Tibial artery (tissue), 4 donors: Measurements from ENCODE around the gene FCHSD2.

Experiments used
- DNase-seq, 2 donors: peaks; one replicate each; pipeline ENCODE4 v3.0.0-alpha.2; 2019
- H3K27ac ChIP-seq, 2 donors: fragments of 200-600 bp; sonication (generic) in 1 of 2; 1 replicate in 1 of 2; 2 replicates in 1 of 2; pipeline ENCODE4 v1.5.1; 2018 to 2019; ENCODE audit warnings: mild to moderate bottlenecking in 1 of 2
- H3K27me3 ChIP-seq, 2 donors: fragments of 200-600 bp; sonication (generic) in 1 of 2; one replicate each; pipeline versions ENCODE4 v1.5.1 to v1.6.0; 2016 to 2019
- H3K36me3 ChIP-seq, 3 donors: fragments of 200-600 bp; sonication (generic) in 2 of 3; one replicate each; pipeline ENCODE4 v1.5.1; 2016 to 2019; ENCODE audit warnings: mild to moderate bottlenecking in 2 of 3
- H3K4me1 ChIP-seq, 4 donors: fragments of 200-600 bp; sonication (generic) in 2 of 4; 1 replicate in 3 of 4; 2 replicates in 1 of 4; pipeline ENCODE4 v1.5.1; 2016 to 2019
- H3K4me3 ChIP-seq, 2 donors: fragments of 200-600 bp; sonication (generic) in 1 of 2; 1 replicate in 1 of 2; 2 replicates in 1 of 2; pipeline ENCODE4 v1.5.1; 2018 to 2019; ENCODE audit warnings: mild to moderate bottlenecking in 2 of 2
- H3K9me3 ChIP-seq, 3 donors: fragments of 200-600 bp; sonication (generic) in 1 of 3; one replicate each; pipeline ENCODE4 v1.5.1; 2016 to 2019
- intact Hi-C: fragments of 100-400 bp; cut with DNase I; formaldehyde crosslinking; loops from one replicate; pipeline ENCODE4 v1.15.0; 2023; ENCODE audit warnings: low total_unique reads
- TF ChIP-seq, protein P1 (sequence below), 2 experiments: fragments of 200-600 bp in 1 of 2; fragments of 450-650 bp in 1 of 2; IDR thresholded peaks; one replicate each; pipeline ENCODE4 v1.5.1; 2017 to 2019; ENCODE audit warnings: antibody characterized with exemption in 2 of 2, mild to moderate bottlenecking in 1 of 2, moderate library complexity in 1 of 2

FCHSD2 gene

GRCh38 chr11:72824811-72825505 lies 317.2 kb downstream of the FCHSD2 start:
- TF ChIP-seq, protein P1, sequence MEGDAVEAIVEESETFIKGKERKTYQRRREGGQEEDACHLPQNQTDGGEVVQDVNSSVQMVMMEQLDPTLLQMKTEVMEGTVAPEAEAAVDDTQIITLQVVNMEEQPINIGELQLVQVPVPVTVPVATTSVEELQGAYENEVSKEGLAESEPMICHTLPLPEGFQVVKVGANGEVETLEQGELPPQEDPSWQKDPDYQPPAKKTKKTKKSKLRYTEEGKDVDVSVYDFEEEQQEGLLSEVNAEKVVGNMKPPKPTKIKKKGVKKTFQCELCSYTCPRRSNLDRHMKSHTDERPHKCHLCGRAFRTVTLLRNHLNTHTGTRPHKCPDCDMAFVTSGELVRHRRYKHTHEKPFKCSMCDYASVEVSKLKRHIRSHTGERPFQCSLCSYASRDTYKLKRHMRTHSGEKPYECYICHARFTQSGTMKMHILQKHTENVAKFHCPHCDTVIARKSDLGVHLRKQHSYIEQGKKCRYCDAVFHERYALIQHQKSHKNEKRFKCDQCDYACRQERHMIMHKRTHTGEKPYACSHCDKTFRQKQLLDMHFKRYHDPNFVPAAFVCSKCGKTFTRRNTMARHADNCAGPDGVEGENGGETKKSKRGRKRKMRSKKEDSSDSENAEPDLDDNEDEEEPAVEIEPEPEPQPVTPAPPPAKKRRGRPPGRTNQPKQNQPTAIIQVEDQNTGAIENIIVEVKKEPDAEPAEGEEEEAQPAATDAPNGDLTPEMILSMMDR (IDR thresholded peaks at IDR 0.05): no peak
- DNase-seq: no peak
- Histone ChIP-seq H3K4me1 (peaks cover 0 to 22% (median 12%) of the 10 kb centered on the region in 4 donors), H3K9me3 (no peaks in the 10 kb centered on the region), H3K27me3 (no peaks in the 10 kb centered on the region), H3K4me3 (no peak overlapping the region), H3K36me3 (peaks cover 0 to 8% (median 8%) of the 10 kb centered on the region in 3 donors), H3K27ac (peak overlapping the region in 1 of 2 donors; percentile 86)
- intact Hi-C loops: no loop called here

DNA sequence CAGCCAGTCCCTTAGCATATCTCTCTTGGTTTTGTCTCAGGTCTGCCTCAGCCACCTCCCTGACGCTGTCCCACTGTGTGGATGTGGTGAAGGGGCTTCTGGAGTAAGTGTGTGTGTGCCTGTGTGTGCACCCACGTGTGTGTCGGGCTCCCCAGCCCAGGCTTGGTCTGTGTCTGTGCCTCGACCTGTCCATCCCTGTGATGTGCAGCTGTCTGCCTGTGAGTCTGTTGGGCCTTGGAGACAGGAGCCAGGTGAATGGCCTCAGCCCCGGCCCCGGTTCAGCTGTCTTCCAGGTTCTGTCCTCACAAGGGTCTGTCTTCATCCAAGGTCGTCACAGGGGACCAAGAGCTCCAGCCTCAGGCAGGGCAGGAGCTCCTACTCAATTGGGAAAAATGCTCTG lies 318.1 kb downstream of the FCHSD2 start:
- TF ChIP-seq, protein P1 (IDR thresholded peaks at IDR 0.05): no peak
- Histone ChIP-seq H3K4me1 (peaks cover 0 to 22% (median 12%) of the 10 kb centered on the region in 4 donors), H3K36me3 (peaks cover 0 to 12% (median 8%) of the 10 kb centered on the region in 3 donors), H3K9me3 (no peaks in the 10 kb centered on the region), H3K27me3 (no peaks in the 10 kb centered on the region), H3K27ac (peak overlapping the region; percentile 47 to 86), H3K4me3 (no peak overlapping the region)
- no peak for DNase-seq
- intact Hi-C loops: no loop called here

DNA sequence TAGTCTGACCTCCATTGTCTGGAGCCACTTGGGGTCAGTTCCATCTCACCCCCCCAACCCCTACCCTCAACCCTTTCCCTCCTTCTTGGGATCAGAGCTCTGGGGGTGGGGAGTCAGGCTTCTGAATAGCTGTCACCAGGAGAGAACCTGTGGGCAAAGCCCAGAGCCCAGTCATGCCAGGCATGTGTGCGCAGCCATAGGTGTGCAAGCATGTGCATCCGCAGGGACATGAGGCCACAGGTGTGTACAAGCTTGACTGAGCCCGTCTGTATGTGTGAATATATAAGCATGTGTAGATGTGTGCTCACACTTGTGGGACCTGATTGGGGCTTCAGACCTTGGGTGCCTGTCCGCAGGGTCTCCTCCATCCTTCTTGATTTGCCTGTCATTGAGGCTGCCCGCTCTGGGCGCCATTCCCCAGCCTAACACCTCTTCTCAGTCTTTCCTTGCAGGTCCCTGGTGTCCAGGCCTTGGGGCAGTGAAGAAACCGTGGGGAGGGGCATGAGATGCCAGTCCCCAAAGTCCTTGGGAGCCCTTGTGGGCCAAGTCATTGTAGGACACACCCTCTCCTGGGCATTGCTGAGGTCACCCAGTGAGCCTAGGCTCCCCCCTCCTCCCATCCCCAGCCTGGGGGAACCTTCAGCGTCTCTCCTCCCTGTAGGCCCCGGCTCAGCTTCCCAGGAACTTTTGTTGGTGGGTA lies 318.9 kb downstream of the FCHSD2 start:
- intact Hi-C loops: no loop called here
- H3K27ac ChIP-seq: peak overlapping the region; percentile 75 to 86
- peaks cover 0 to 22% (median 12%) of the 10 kb centered on the region in 4 donors for H3K4me1 ChIP-seq
- TF ChIP-seq, protein P1 (IDR thresholded peaks at IDR 0.05): no peak
- H3K9me3 ChIP-seq: no peaks in the 10 kb centered on the region
- no peaks in the 10 kb centered on the region for H3K27me3 ChIP-seq
- H3K36me3 ChIP-seq: peaks cover 0 to 14% (median 4%) of the 10 kb centered on the region in 3 donors
- no peak overlapping the region for H3K4me3 ChIP-seq
- DNase-seq: no peak

- peak; percentile 73 to 93 for DNase-seq
- no peaks in the 10 kb centered on the region for H3K27me3 ChIP-seq
- peak overlapping the region; percentile 75 to 86 for H3K27ac ChIP-seq
- intact Hi-C loops: no loop called here
- peaks cover 0 to 23% (median 4%) of the 10 kb centered on the region in 3 donors for H3K36me3 ChIP-seq
- peaks cover 0 to 22% (median 12%) of the 10 kb centered on the region in 4 donors for H3K4me1 ChIP-seq
- H3K4me3 ChIP-seq: peak overlapping the region; percentile 53 to 61
- no peaks in the 10 kb centered on the region for H3K9me3 ChIP-seq
- TF ChIP-seq, protein P1 (IDR thresholded peaks at IDR 0.05): peak; percentile 10 to 40
These were observed 320.0 kb downstream of the FCHSD2 start for GRCh38 chr11:72821920-72822799.

DNA sequence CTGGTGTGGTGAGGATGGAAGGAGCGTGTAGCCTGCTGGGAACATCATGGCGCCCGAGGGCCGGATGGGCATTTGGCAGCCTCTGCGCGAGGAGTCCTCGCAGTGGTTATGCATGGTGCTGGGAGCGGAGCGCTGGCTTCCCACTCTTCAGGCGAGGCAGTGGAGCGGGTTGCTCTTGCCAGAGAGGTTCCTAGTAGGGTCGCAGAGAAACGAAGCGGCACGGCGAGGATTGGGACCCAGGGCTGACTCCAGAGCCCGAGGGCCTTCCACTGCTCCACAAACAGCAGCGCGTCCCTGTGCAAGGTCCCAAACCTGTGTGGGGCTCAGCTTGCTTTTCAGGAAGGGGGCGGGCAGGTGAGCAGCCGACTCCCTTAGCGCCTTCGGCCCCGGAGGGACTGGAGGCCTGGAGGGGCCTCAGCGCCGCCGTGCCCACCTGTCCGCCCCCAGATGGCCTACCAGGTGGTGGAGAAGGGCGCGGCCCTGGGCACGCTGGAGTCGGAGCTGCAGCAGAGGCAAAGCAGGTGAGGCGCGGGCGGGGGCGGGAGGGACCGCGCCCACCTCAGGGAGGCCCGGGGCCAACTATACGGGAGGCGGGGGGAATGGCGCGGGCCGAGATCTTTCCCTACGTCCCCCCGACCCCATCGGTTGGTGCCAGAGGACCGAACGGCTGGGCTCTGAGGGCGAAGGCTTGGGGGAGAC lies 320.7 kb downstream of the FCHSD2 start:
- TF ChIP-seq, protein P1 (IDR thresholded peaks at IDR 0.05): no peak
- peaks cover 0 to 28% (median 17%) of the 10 kb centered on the region in 4 donors for H3K4me1 ChIP-seq
- intact Hi-C loops: no loop called here
- H3K27ac ChIP-seq: peak overlapping the region; percentile 75 to 86
- H3K9me3 ChIP-seq: no peaks in the 10 kb centered on the region
- DNase-seq: no peak
- H3K4me3 ChIP-seq: peak overlapping the region; percentile 53 to 61
- peaks cover 0 to 23% (median 1%) of the 10 kb centered on the region in 3 donors for H3K36me3 ChIP-seq
- H3K27me3 ChIP-seq: no peaks in the 10 kb centered on the region
